T follicular helper cell (primary cell): ENCODE results near the gene MECP2.
"Not testable (repeated sequence)": the region's sequence is repeated elsewhere in the genome, so short reads cannot be mapped to it uniquely, and the experiment has no call there.

Experiments used
- DNase-seq: peaks from one replicate; pipeline ENCODE4 v3.0.0-alpha.2; 2020; ENCODE audit warnings: low read depth

The MECP2 gene

GRCh38 chrX:153993079-153993478 is 104.4 kb downstream of the MECP2 start:
- DNase-seq = no peak

- no peak for DNase-seq
Measured at GRCh38 chrX:153992180-153992579, 105.3 kb downstream of the MECP2 start.

GRCh38 chrX:153991013-153991580 is 106.4 kb downstream of the MECP2 start:
- no peak for DNase-seq

GRCh38 chrX:153989973-153990655 is 107.4 kb downstream of the MECP2 start:
- DNase-seq = no peak

- no peak for DNase-seq
Measured at GRCh38 chrX:153988493-153988892, 109.0 kb downstream of the MECP2 start.

- no peak for DNase-seq
Measured at GRCh38 chrX:153984351-153985178, 113.0 kb downstream of the MECP2 start.

GRCh38 chrX:153983321-153983801 is 114.2 kb downstream of the MECP2 start:
- no peak for DNase-seq

- peak; percentile 45 for DNase-seq
Measured at GRCh38 chrX:153981771-153982533, 115.6 kb downstream of the MECP2 start.

GRCh38 chrX:153981231-153981630 is 116.3 kb downstream of the MECP2 start:
- no peak for DNase-seq

GRCh38 chrX:153980394-153980793 is 117.1 kb downstream of the MECP2 start:
- not testable (repeated sequence) for DNase-seq

- no peak for DNase-seq
Measured at GRCh38 chrX:153974726-153975286, 122.7 kb downstream of the MECP2 start.

- no peak for DNase-seq
Measured at GRCh38 chrX:153974003-153974725, 123.4 kb downstream of the MECP2 start.

- DNase-seq = no peak
Measured at GRCh38 chrX:153973127-153974002, 124.2 kb downstream of the MECP2 start.

- peak; percentile 83 for DNase-seq
Measured at GRCh38 chrX:153972368-153973126, 125.0 kb downstream of the MECP2 start, which contains the start of gene TMEM187. Gene TMEM187, plus strand, starts transcription at chrX:153972754. Its CDS starts 9,309 bp downstream, at chrX:153982063.
